GM20000 (cell line): Measurements from ENCODE around the gene TMEM240.
"Not testable (repeated sequence)": the region's sequence is repeated elsewhere in the genome, so short reads cannot be mapped to it uniquely, and the experiment has no call there.

Experiments used
- DNase-seq: peaks from one replicate; pipeline ENCODE4 v3.0.0; 2012; ENCODE audit warnings: low spot score
- CTCF ChIP-seq: IDR thresholded peaks from 2 replicates; pipeline ENCODE4 v1.5.1; 2012; ENCODE audit warnings: mild to moderate bottlenecking, control low read depth; ENCODE audit errors: extremely low read depth, missing control alignments

The TMEM240 gene

DNA sequence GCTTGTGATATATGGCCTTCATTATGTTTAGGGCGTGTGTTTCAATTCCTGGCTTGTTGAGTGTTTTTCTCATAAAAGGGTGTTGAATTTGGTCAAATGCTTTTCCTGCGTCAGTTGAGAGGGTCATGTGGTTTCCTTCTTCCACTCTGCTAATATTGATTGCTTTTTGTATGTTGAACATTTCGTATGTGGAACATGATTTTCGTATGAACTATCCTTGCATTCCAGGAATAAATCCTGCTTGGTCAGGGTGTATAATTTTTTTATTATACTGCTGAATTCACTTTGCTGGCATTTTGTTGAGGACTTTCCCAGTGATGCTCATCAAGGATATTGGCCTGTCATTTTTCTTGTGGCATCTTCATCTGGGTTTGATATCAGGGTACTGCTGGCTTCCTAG lies 33.1 kb downstream of the TMEM240 start:
- TF ChIP-seq CTCF: no peak
- DNase-seq: no peak

DNA sequence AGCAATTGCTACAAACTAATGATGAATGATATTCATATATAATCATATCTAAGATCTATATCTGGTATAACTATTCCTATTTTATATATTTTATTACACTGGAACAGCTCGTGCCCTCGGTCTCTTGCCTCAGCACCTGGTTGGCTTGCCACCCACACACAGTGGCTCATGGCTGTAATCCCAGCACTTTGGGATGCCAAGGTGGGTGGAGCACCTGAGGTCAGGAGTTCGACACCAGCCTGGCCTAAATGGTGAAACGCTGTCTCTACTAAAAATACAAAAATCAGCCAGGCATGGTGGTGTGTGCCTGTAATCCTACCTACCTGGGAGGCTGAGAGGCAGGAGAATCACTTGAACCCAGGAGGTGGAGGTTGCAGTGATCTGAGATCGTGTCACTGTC lies 34.6 kb downstream of the TMEM240 start:
- not testable (repeated sequence) for DNase-seq

- DNase-seq: not testable (repeated sequence)
Measured at GRCh38 chr1:1505366-1505798, 35.0 kb downstream of the TMEM240 start.

DNA sequence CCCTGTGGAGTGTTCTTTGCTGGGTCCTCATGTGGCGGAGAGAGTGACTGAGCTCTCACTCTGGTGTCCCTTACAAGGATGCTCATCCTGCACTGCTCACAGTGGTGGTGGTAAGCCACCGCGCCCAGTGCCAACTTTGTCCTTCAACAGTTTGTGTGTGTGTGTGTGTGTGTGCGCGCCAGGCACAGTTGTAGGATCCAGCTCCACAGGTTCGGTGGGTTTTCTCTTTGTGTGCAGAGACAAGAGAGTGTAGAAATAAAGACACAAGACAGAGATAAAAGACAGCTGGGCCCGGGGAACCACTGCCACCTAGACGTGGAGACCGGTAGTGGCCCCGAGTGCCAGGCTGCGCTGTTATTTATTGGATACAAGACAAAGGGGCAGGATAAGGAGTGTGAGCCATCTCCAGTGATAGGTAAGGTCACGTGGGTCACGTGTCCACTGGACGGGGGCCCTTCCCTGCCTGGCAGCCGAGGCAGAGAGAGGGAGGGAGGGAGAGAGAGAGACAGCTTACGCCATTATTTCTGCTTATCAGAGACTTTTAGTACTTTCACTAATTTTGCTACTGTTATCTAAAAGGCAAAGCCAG lies 35.6 kb downstream of the TMEM240 start:
- DNase-seq: peak; percentile 60
- TF ChIP-seq CTCF: peak; percentile 53

- peak; percentile 5 for DNase-seq
Measured at GRCh38 chr1:1495461-1495975, 44.9 kb downstream of the TMEM240 start.

GRCh38 chr1:1494311-1494710 lies 46.1 kb downstream of the TMEM240 start:
- not testable (repeated sequence) for DNase-seq

- no peak for TF ChIP-seq CTCF
Measured at GRCh38 chr1:1491601-1492000, 48.8 kb downstream of the TMEM240 start.

DNA sequence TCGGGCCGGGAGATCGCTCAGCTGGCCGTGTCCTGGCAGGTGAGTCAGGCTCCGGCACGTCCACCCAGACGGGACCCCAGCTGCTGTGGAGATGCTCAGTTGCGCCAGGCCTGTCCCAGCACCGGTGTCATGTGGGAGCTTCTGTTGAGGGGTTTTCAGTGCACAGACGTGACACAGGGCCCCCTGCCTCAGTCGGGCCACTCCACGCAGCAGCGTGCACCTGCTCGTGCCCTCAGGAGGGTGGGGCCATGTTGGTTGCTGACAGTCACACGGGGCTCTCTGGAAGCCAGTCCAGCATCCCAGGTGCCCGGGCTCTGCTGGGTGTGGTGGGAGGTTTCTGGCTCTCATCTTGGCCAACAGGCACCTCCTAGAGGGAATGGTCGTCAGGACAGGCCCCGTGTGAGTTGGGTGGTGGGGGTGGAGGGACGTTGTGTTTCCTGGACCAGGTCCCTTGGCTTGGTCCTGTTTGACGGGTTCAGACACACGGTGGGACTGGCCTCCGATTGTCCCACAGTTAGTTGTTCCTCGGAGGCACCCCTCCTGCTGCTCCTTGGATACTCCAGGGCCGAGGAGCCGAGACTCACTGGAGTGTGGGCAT lies 49.7 kb downstream of the TMEM240 start:
- TF ChIP-seq CTCF: no peak
- DNase-seq: no peak

More at GRCh38 chr1:1491601-1492000, 48.8 kb downstream of the TMEM240 start:
- DNase-seq: no peak

DNA sequence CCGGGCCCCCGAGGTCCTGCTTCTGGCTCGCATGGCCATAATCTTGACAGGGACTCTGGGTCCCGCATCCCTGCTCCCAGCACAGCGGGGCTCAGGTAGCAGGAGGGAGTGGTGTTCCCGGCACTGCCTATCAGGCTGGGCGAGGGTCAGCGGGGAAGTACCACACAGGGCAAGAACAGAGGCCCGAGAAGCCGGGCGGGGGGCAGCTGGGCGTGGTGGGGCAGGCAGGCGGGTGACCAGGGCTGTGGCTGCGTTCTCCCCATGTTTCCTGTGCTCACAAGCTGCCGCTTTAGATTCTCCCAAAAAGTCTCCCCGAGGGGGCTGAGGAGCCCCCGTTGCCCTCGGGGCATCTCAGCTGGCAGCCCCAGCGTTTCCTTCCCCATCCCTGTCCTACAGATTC lies 50.6 kb downstream of the TMEM240 start:
- no peak for TF ChIP-seq CTCF

More for the DNA sequence above, 50.6 kb downstream of the TMEM240 start:
- no peak for DNase-seq
